Left ventricle myocardium inferior (tissue), 1 donor: Measurements from ENCODE around the gene GABBR2. TPM values are rescaled to one million over a fixed set of nuclear protein-coding genes. Genes with fewer than 3 reads are reported as not detected.
"Not testable (repeated sequence)": the region's sequence is repeated elsewhere in the genome, so short reads cannot be mapped to it uniquely, and the experiment has no call there.

Source experiments
- DNase-seq: peaks from one replicate; pipeline ENCODE4 v3.0.0-alpha.2; 2020
- H3K27ac ChIP-seq: fragments of 200-600 bp; replicated peaks from 2 replicates; pipeline ENCODE4 v1.8.0; 2021
- H3K27me3 ChIP-seq: fragments of 200-600 bp; 2 replicates; pipeline ENCODE4 v1.8.0; 2021; ENCODE audit warnings: low read depth
- H3K36me3 ChIP-seq: fragments of 200-600 bp; 2 replicates; pipeline ENCODE4 v1.8.0; 2021
- H3K4me1 ChIP-seq: fragments of 200-600 bp; 2 replicates; pipeline ENCODE4 v1.8.0; 2021
- H3K4me3 ChIP-seq: fragments of 200-600 bp; 2 replicates; pipeline ENCODE4 v1.8.0; 2021; ENCODE audit warnings: mild to moderate bottlenecking, moderate library complexity
- H3K9me3 ChIP-seq: fragments of 200-600 bp; replicated peaks from 2 replicates; pipeline ENCODE4 v1.8.0; 2021
- intact Hi-C: fragments of 100-400 bp; cut with micrococcal nuclease; formaldehyde crosslinking; loops from one replicate; pipeline ENCODE4 v1.11.0; 2022
- total RNA-seq: library from RNA; stranded (reverse); fragmentation: NEBNext Ultra II Directional; extraction: Animal tissue kit (Norgen Biotek cat#: 25700); gene quantifications from one replicate; pipeline ENCODE4 v1.2.1, GENCODE V29; 2021
- TF ChIP-seq, protein P1 (sequence below): fragments of 200-600 bp; IDR thresholded peaks from 2 replicates; pipeline ENCODE4 v1.8.0; 2021; ENCODE audit warnings: antibody characterized with exemption, mild to moderate bottlenecking, borderline replicate concordance
- donor health status: DM: no; HTN: yes; CAD: no; lungs with severe emphysema.

The GABBR2 gene
- total RNA-seq, 1 donor from 2014 or later, result 1.1 TPM

DNA sequence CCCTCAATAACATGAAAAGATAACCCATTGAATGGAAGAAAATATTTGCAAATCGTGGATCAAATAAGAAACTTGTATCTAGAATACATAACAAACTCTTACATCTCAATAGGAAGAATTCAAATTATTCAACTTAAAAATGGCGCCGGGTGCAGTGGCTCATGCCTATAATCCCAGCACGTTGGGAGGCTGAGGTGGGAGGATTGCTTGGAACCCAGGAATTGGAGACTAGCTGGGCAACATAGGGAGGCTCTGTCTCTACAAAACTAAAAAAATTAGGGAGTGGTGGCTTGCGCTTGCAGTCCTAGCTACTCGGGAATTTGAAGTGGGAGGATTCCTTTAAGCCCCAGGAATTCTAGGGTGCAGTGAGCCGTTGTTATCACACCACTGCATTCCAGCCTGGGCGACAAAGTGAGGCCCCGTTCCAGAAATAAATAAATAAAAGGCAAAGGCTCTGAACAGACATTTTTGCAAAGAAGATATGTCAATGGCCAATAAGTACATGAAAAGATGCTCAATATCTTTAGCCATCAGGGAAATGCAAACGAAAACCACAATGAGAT lies 431.7 kb downstream of the GABBR2 start:
- Histone ChIP-seq H3K4me1 (no peaks in the 10 kb centered on the region), H3K9me3 (no peaks in the 10 kb centered on the region), H3K27ac (no peak overlapping the region), H3K36me3 (no peaks in the 10 kb centered on the region), H3K4me3 (no peak overlapping the region), H3K27me3 (peaks cover 80% of the 10 kb centered on the region)
- TF ChIP-seq, protein P1, sequence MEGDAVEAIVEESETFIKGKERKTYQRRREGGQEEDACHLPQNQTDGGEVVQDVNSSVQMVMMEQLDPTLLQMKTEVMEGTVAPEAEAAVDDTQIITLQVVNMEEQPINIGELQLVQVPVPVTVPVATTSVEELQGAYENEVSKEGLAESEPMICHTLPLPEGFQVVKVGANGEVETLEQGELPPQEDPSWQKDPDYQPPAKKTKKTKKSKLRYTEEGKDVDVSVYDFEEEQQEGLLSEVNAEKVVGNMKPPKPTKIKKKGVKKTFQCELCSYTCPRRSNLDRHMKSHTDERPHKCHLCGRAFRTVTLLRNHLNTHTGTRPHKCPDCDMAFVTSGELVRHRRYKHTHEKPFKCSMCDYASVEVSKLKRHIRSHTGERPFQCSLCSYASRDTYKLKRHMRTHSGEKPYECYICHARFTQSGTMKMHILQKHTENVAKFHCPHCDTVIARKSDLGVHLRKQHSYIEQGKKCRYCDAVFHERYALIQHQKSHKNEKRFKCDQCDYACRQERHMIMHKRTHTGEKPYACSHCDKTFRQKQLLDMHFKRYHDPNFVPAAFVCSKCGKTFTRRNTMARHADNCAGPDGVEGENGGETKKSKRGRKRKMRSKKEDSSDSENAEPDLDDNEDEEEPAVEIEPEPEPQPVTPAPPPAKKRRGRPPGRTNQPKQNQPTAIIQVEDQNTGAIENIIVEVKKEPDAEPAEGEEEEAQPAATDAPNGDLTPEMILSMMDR, result no peak
- intact Hi-C loops, result no loop called here
- no peak for DNase-seq

DNA sequence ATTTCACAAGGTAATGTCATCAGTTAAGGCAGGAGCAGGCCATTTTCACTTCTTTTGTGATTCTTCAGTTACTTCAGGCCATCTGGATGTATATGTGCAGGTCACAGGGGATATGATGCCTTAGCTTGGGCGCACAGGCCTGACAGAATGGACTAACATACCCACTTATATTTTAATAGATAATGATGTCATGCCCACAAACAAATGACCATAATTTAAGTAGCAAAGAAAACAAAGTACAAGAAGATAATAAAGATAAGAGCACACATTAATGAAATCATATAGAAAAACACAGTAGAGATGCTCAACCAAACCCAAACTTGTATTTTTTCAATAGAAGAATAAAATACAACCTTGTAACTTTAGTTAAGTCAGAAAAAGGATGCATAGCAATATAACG lies 433.6 kb downstream of the GABBR2 start:
- intact Hi-C loops, result no loop called here
- Histone ChIP-seq H3K4me1 (no peaks in the 10 kb centered on the region), H3K9me3 (no peaks in the 10 kb centered on the region), H3K36me3 (no peaks in the 10 kb centered on the region), H3K4me3 (no peak overlapping the region), H3K27me3 (peaks cover 69% of the 10 kb centered on the region), H3K27ac (no peak overlapping the region)
- no peak for DNase-seq
- TF ChIP-seq, protein P1, result no peak

DNA sequence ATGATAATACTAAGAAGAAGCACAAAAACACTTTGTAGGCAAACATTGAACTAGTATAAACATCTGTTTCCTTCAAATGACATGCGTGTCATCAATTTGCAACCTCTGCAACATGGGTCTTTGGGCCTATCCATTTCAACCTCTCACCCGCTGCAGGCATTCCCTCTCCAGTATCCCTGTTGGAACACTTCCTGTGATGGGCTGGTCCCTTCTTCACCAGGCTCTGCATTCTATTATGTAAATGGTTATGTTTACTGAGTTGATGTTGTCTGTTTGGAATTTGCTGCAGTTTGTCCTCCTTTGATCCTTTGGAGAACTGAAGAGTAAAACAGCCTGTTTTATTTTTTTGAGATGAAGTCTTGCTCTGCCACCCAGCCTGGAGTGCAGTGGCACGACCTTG lies 436.7 kb downstream of the GABBR2 start:
- TF ChIP-seq, protein P1, result no peak
- intact Hi-C loops, result no loop called here
- no peak for DNase-seq
- no peaks in the 10 kb centered on the region for H3K9me3 ChIP-seq
- H3K36me3 ChIP-seq, result no peaks in the 10 kb centered on the region
- H3K27me3 ChIP-seq, result peaks cover 63% of the 10 kb centered on the region
- H3K4me1 ChIP-seq, result no peaks in the 10 kb centered on the region
- no peak overlapping the region for H3K4me3 ChIP-seq
- no peak overlapping the region for H3K27ac ChIP-seq

DNA sequence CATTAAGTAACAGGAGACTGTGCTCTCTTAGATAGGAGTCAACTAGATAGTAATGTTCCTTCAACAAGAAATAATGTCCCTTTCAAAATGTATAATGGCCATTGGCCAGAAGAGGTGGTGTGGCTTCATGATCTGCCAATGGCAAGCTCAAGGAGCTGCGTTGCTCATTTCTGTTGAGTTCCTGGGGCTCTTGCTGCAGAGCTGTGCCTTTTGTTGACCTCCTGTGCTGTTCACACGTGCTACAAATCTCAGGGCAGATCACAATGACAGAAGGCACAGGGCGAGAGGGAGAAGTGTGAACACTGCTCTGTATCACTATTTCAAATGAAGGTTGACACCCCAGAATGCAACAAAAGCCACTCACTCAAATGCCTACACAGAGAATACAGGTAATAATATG lies 437.3 kb downstream of the GABBR2 start:
- Histone ChIP-seq H3K9me3 (no peaks in the 10 kb centered on the region), H3K36me3 (no peaks in the 10 kb centered on the region), H3K27ac (no peak overlapping the region), H3K27me3 (peaks cover 57% of the 10 kb centered on the region), H3K4me1 (no peaks in the 10 kb centered on the region), H3K4me3 (no peak overlapping the region)
- no peak for DNase-seq
- TF ChIP-seq, protein P1, result no peak
- intact Hi-C loops, result no loop called here

DNA sequence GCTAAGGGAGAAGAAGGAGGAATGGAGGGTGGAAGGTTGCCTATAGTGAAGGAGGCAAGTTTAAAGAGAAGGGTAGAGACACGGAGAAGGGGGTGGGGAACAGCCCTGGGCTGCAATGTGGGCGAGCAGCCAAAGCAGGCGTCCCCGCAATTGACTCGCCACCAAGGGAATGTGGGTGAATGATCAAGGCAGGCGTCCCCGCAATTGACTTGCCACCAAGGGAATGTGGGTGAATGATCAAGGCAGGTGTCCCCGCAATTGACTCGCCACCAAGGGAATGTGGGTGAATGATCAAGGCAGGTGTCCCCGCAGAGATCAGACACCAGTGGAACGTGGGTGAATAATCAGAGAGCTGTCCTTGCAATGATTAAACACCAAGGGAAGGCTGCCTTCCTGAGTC lies 438.5 kb downstream of the GABBR2 start:
- H3K36me3 ChIP-seq, H3K4me1 ChIP-seq, intact Hi-C loops, DNase-seq, H3K9me3 ChIP-seq, H3K27ac ChIP-seq, H3K4me3 ChIP-seq: not testable (repeated sequence)
- H3K27me3 ChIP-seq, result peaks cover 46% of the 10 kb centered on the region

DNA sequence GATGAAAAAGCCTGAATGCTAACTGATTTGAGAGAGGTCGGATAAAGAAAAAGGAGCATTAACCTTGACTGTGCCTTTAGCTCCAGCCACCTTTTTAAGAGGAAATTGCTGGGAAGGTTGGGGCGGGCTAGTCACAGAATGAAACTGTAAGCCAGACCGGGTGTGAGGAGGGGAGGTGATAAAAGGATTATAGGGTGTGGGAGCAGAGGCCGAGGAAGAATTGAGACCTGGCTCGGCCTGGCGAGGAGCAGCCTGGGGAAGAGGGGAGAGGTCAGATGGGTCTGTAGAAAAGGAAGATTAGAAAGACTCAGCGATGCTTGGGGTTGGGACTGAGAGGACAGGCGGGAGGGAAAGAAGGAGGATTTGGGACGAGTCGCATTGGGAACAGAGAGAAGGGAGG lies 439.1 kb downstream of the GABBR2 start:
- intact Hi-C loops, H3K9me3 ChIP-seq, H3K36me3 ChIP-seq, H3K4me1 ChIP-seq, H3K4me3 ChIP-seq, DNase-seq, H3K27ac ChIP-seq: not testable (repeated sequence)
- H3K27me3 ChIP-seq, result peaks cover 41% of the 10 kb centered on the region

DNA sequence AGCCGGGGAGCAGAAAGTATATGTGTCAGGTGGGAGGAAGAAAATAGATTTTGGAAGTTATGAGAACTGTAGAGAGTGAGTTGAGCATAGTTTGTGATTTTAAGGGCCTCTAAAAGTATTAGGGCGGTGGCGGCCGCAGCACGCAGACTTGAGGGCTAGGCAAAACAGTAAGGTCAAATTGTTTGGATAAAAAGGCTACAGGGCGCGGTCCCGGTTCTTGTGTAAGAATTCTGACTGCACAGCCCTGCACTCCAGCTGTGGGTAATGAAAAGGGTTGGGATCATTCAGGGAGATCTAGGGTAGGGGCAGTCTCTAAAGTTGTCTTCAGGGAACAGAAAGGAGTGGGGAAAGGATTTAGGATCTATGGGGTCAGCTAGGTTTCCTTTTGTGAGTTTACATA lies 441.2 kb downstream of the GABBR2 start:
- H3K4me3 ChIP-seq, H3K9me3 ChIP-seq, H3K27ac ChIP-seq, DNase-seq, H3K4me1 ChIP-seq, intact Hi-C loops, H3K36me3 ChIP-seq: not testable (repeated sequence)
- H3K27me3 ChIP-seq, result peaks cover 31% of the 10 kb centered on the region
